ENCODE results near the gene ANKEF1. TPM values are rescaled to one million over a fixed set of nuclear protein-coding genes. Genes with fewer than 3 reads are reported as not detected.

Gene ANKEF1
- polyA plus RNA-seq, result 1 to 10 TPM; 1.3 to 3.6 (median 2.0) TPM

- Mint-ChIP-seq H3K9me3 (no peaks in the 10 kb centered on the region), H3K4me3 (peak within 1 kb of the TSS; percentile 72 to 80 (median 73)), H3K4me1 (peaks cover 9 to 18% of the 10 kb centered on the region in 2 donors), H3K36me3 (peaks cover 0 to 6% (median 0%) of the 10 kb centered on the region in 3 donors), H3K27ac (peak within 1 kb of the TSS; percentile 6 to 77 (median 66)), H3K27me3 (ENCODE audit: low read depth in 3 of 3) (peaks cover 0 to 6% (median 0%) of the 10 kb centered on the region in 3 donors)
- DNase-seq, result peak; percentile 79 to 80 (median 79)
These were observed at the start of gene ANKEF1 for GRCh38 chr20:10034717-10035571. TSS of gene ANKEF1 (plus strand) at chr20:10034987. CDS start at chr20:10038302, 3,315 bp downstream.

DNA sequence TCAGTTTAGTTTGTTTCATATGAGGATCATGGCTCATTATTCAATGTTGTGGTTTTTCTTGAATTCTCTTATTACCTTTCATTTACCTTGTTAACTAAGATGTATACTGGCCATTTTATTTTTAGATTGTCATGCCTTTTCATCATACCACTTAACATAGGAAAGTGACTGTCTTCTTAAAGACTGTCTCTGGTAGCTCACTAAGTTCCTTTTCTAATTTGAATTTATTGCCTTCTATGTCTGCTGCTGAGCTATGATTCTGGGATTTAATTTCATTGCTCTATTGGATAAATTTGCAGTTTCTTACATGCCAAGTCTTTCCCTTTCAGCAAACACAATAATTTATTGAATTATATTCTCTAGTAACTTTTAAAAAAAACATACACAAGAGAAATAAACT lies 49.5 kb upstream of the ANKEF1 start:
- Mint-ChIP-seq H3K27ac (no peak overlapping the region), H3K27me3 (ENCODE audit: low read depth in 3 of 3) (peaks cover 3 to 7% (median 5%) of the 10 kb centered on the region in 3 donors), H3K4me3 (no peak overlapping the region), H3K9me3 (no peaks in the 10 kb centered on the region), H3K4me1 (no peaks in the 10 kb centered on the region), H3K36me3 (no peaks in the 10 kb centered on the region)
- no peak for DNase-seq

- H3K9me3 Mint-ChIP-seq, result no peaks in the 10 kb centered on the region
- peaks cover 3 to 7% (median 5%) of the 10 kb centered on the region in 3 donors for H3K27me3 Mint-ChIP-seq (ENCODE audit: low read depth in 3 of 3)
- H3K4me3 Mint-ChIP-seq, result no peak overlapping the region
These were observed 49.0 kb upstream of the ANKEF1 start for GRCh38 chr20:9985773-9986172.

DNA sequence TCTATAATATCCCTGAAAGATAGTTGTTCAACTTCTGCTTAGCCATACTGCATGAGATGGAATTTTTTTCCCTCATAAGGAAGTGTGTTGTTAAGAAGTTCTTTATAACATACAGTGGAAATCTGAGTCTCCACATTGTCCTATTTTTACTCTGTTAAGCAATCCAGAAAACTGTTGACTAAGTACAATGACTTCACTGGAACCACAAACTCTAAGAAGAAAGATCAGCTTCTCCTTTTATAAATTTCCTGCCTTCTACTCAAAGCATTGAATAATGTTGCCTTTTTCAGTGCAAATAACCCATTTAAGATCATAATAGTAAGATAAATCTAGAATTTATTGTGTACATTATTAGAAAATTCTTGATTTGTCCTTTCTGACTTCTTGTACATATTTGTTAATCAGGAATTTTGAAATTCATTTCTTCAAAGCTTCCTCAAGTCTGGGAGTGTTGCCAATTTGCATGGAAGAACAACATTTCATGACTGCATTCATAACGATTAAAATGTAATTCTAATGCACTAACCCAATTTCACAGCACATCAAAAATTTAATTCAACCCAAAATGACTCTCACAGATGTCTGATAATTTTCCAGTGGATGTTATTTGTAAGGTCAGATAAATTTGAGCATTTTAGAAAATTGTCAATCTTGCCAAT lies 45.6 kb upstream of the ANKEF1 start:
- Mint-ChIP-seq H3K27me3 (ENCODE audit: low read depth in 3 of 3) (peaks cover 7 to 13% (median 8%) of the 10 kb centered on the region in 3 donors), H3K4me3 (no peak overlapping the region), H3K4me1 (no peaks in the 10 kb centered on the region), H3K36me3 (no peaks in the 10 kb centered on the region), H3K9me3 (peaks cover 0 to 2% (median 0%) of the 10 kb centered on the region in 6 donors), H3K27ac (no peak overlapping the region)
- no peak for DNase-seq

More at GRCh38 chr20:9985773-9986172, 49.0 kb upstream of the ANKEF1 start:
- DNase-seq, result no peak
- Mint-ChIP-seq H3K27ac (no peak overlapping the region), H3K36me3 (no peaks in the 10 kb centered on the region), H3K4me1 (no peaks in the 10 kb centered on the region)

- H3K27ac Mint-ChIP-seq, result no peak overlapping the region
- peaks cover 0 to 13% (median 6%) of the 10 kb centered on the region in 3 donors for H3K27me3 Mint-ChIP-seq (ENCODE audit: low read depth in 3 of 3)
- H3K4me1 Mint-ChIP-seq, result no peaks in the 10 kb centered on the region
- H3K9me3 Mint-ChIP-seq, result peaks cover 0 to 4% (median 0%) of the 10 kb centered on the region in 6 donors
- H3K4me3 Mint-ChIP-seq, result no peak overlapping the region
- peaks cover 0 to 5% (median 0%) of the 10 kb centered on the region in 3 donors for H3K36me3 Mint-ChIP-seq
- no peak for DNase-seq
These were observed 41.6 kb upstream of the ANKEF1 start for GRCh38 chr20:9993137-9993536.

DNA sequence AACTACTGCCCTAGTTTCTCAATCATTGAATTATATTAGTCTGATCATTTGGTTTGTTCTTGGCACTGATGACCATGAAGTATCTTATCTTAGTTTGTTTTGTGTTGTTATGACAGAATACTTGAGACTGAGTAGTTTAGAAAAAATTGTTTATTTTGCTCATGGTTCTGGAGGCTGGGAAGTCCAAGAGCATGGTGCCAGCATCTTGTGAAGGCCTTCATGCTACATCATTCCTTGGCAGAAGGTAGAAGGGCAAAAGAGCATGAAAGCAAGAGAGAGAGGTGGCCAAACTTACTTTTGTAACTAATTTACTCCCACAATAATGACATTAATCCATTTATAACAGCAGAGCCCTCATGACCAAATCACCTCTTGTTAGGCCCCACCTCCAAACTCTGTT lies 40.1 kb upstream of the ANKEF1 start:
- Mint-ChIP-seq H3K9me3 (peaks cover 0 to 4% (median 0%) of the 10 kb centered on the region in 6 donors), H3K4me1 (no peaks in the 10 kb centered on the region), H3K4me3 (no peak overlapping the region), H3K27me3 (ENCODE audit: low read depth in 3 of 3) (peaks cover 0 to 8% (median 8%) of the 10 kb centered on the region in 3 donors), H3K27ac (no peak overlapping the region), H3K36me3 (peaks cover 0 to 5% (median 0%) of the 10 kb centered on the region in 3 donors)
- no peak for DNase-seq

DNA sequence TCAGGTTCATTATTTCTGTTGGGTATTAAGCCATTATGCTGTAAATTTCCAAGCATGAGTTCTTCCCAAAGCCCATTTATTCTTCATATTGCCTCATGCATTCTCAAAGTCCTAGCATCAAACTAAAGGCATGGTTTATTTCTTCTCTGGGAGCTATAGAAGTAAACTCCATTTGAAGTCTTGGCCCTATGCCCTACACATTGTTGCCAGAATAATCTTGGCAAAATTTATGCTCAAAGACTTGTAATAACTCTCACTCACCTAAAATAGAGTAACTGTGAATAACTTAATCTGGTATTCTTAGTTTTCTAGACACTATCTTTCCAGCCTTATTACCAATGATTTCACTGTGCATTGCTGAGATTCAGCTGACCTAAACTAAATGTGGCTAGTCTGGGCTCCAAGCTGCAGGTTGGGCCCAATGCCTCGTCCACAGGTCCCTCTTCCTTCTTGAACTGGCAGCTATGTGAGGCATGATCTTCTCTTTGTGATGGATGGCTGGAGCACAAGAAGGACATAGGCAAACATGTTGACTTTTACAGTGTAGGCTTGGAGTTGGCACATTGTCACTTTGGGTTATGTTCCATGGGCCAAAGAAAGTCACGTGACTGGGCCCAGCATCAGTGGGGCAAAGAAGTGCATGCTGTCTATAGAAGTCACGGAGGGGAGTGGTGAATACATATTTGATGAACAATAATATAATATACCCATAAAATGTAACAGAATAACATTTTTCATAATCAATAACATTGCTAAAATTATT lies 39.1 kb upstream of the ANKEF1 start:
- no peak overlapping the region for H3K27ac Mint-ChIP-seq
- peaks cover 2 to 11% (median 8%) of the 10 kb centered on the region in 3 donors for H3K27me3 Mint-ChIP-seq (ENCODE audit: low read depth in 3 of 3)
- no peaks in the 10 kb centered on the region for H3K4me1 Mint-ChIP-seq
- no peak for DNase-seq
- H3K36me3 Mint-ChIP-seq, result peaks cover 0 to 5% (median 0%) of the 10 kb centered on the region in 3 donors
- no peak overlapping the region for H3K4me3 Mint-ChIP-seq
- H3K9me3 Mint-ChIP-seq, result peaks cover 0 to 4% (median 0%) of the 10 kb centered on the region in 6 donors

- H3K27ac Mint-ChIP-seq, result no peak overlapping the region
- DNase-seq, result no peak
- peaks cover 0 to 2% (median 0%) of the 10 kb centered on the region in 6 donors for H3K9me3 Mint-ChIP-seq
- H3K27me3 Mint-ChIP-seq (ENCODE audit: low read depth in 3 of 3), result peaks cover 2 to 7% (median 7%) of the 10 kb centered on the region in 3 donors
- no peaks in the 10 kb centered on the region for H3K4me1 Mint-ChIP-seq
- H3K36me3 Mint-ChIP-seq, result peaks cover 0 to 5% (median 0%) of the 10 kb centered on the region in 3 donors
- no peak overlapping the region for H3K4me3 Mint-ChIP-seq
These were observed 37.8 kb upstream of the ANKEF1 start for GRCh38 chr20:9996944-9997343.

DNA sequence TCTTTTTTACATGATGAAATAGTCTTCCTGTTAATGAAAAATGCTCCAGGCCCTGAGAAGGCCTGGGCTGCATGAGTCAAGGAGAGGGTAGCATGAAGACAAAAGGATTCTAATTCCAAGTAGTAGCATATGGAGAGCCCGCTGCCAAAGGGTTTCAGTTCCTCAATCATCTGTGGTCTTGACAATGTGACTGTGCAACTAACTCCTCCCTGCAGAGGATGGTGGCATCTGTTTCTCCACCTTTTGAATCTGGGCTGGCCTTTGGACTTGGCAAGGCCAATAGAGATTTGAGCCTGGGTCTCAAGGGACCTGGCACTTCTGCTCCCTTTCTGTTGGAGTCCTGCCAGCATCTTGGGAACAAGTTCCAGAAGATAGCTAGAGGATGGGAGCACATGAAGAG lies 35.1 kb upstream of the ANKEF1 start:
- Mint-ChIP-seq H3K4me3 (no peak overlapping the region), H3K27ac (no peak overlapping the region), H3K9me3 (peaks cover 0 to 2% (median 0%) of the 10 kb centered on the region in 6 donors), H3K36me3 (peaks cover 0 to 4% (median 0%) of the 10 kb centered on the region in 3 donors), H3K27me3 (ENCODE audit: low read depth in 3 of 3) (peaks cover 2 to 8% (median 5%) of the 10 kb centered on the region in 3 donors), H3K4me1 (no peaks in the 10 kb centered on the region)
- DNase-seq, result no peak

DNA sequence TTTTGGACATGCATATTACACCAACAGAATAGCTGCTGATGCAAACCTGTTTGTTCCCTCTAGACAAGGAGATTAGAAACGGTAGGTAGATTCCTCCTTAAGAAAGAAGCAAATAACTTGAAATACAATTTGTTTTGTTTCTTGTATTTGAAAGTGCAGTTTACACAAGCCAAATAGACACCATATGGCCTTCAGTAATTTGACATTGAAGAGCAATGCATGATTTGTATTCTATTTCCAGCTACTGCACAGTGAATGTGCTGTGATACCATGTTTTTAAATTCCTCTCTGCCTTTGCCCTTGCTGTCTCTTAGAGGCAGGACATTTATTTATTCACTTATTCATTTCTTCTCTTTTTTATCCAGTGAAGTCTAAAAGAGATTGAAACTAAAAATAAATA lies 31.9 kb upstream of the ANKEF1 start:
- no peaks in the 10 kb centered on the region for H3K9me3 Mint-ChIP-seq
- no peak overlapping the region for H3K27ac Mint-ChIP-seq
- H3K36me3 Mint-ChIP-seq, result no peaks in the 10 kb centered on the region
- H3K4me1 Mint-ChIP-seq, result no peaks in the 10 kb centered on the region
- H3K4me3 Mint-ChIP-seq, result no peak overlapping the region
- H3K27me3 Mint-ChIP-seq (ENCODE audit: low read depth in 3 of 3), result peaks cover 2 to 11% (median 7%) of the 10 kb centered on the region in 3 donors
- DNase-seq, result no peak

DNA sequence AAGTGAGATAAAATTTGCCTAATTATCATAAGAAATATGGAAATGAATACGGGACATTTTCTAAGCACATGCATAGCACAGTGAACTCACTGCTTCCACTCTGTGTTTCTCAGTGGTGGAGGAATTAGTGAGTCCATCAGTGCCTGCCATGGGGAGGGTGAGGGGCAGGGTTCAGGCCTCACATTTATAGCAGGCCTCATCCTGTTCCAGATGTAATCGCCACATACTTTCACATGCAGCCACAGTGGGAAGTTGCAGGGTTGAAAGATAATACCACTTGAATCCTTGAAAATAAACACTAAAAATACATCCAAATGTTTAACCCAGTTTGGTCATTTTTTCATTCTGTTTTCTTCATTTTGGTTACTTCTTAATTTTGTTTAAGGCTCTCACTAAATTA lies 29.9 kb upstream of the ANKEF1 start:
- H3K4me1 Mint-ChIP-seq, result no peaks in the 10 kb centered on the region
- H3K27ac Mint-ChIP-seq, result no peak overlapping the region
- no peak for DNase-seq
- H3K36me3 Mint-ChIP-seq, result no peaks in the 10 kb centered on the region
- H3K4me3 Mint-ChIP-seq, result no peak overlapping the region
- no peaks in the 10 kb centered on the region for H3K9me3 Mint-ChIP-seq
- H3K27me3 Mint-ChIP-seq (ENCODE audit: low read depth in 3 of 3), result peaks cover 6 to 12% (median 6%) of the 10 kb centered on the region in 3 donors

DNA sequence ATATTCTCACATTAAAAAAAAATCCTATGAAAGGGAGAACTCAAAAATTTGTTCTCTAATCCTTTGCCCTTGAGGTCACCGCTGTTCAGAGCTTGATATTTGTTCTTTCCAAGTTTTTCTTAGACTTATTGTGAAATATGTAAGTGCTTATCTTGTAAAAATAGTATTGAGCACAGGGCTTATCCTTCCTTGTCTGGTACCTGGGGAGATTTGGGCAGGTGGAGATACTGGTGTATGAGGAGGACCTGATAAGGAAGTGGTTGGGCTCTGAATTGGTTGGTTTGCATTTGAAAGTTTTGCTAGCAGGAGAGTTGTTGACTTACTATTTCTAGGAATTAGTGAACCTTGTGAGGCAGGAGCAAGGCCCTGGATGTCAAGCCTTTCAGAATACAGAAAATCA lies 28.9 kb upstream of the ANKEF1 start:
- no peaks in the 10 kb centered on the region for H3K4me1 Mint-ChIP-seq
- peaks cover 5 to 12% (median 6%) of the 10 kb centered on the region in 3 donors for H3K27me3 Mint-ChIP-seq (ENCODE audit: low read depth in 3 of 3)
- H3K27ac Mint-ChIP-seq, result no peak overlapping the region
- no peaks in the 10 kb centered on the region for H3K9me3 Mint-ChIP-seq
- no peak overlapping the region for H3K4me3 Mint-ChIP-seq
- H3K36me3 Mint-ChIP-seq, result no peaks in the 10 kb centered on the region
- DNase-seq, result no peak

DNA sequence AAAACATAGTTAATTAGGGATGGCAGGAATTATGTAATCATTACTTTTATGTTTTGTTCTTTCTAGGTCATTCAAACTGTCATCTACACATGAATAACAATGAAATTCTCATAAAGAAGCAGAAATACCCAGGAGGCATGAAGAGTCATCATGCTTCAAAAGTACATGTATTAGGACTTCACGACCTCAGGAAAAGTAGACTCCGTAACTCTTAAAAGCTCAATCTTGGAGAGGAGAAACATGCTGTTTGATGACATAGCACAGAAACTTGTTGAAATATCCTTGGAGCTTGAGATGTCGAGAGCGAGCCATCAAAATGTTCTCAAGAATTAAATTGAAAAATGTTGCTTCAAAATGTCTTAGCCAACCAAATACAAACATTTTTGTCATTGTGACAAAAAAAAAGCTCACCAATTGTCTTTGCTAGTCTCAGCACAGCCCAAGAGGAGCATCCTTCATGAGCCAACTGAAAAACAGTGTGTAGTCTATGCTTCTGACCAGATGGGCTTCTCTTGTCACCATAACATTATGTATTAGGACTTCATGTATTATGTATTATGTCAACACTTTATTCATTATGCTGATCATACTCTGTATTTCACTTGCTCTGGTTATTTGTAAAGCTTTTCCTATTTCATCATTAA lies 28.2 kb upstream of the ANKEF1 start:
- no peak for DNase-seq

More for the DNA sequence above, 28.2 kb upstream of the ANKEF1 start:
- no peaks in the 10 kb centered on the region for H3K9me3 Mint-ChIP-seq
- no peaks in the 10 kb centered on the region for H3K36me3 Mint-ChIP-seq
- no peaks in the 10 kb centered on the region for H3K4me1 Mint-ChIP-seq
- no peak overlapping the region for H3K4me3 Mint-ChIP-seq
- H3K27me3 Mint-ChIP-seq (ENCODE audit: low read depth in 3 of 3), result peaks cover 5 to 12% (median 6%) of the 10 kb centered on the region in 3 donors
- no peak overlapping the region for H3K27ac Mint-ChIP-seq
